ENCODE results near the gene IRX3. TPM values are rescaled to one million over a fixed set of nuclear protein-coding genes. Genes with fewer than 3 reads are reported as not detected.

Gene IRX3
- 0.90 and 1.7 TPM in 2 replicates for total RNA-seq (2014; rRNA removed; shearing (Covaris generic))
- 1.6 and 2.3 TPM in 2 replicates for polyA plus RNA-seq (2016; fragmentation: Nextera tagmentation; extraction: Ambion mirVana)
- long read RNA-seq, partial matches to known transcripts: 1 of 1 reads
- long read RNA-seq, other reads (novel, unspliced or antisense): 0 of 1 reads

- Mint-ChIP-seq H3K36me3 (ENCODE audit: low read depth) (no peaks in the 10 kb centered on the region; the same call in 2 of the 3 replicates), H3K4me1 (peaks cover 39% of the 10 kb centered on the region), H3K27ac (no peak within 1 kb of the TSS; the same call in 1 of the 2 replicates), H3K9me3 (no peaks in the 10 kb centered on the region; the same call in 2 of the 3 replicates), H3K27me3 (ENCODE audit: insufficient read depth, low read depth, poor library complexity) (peaks cover 88% of the 10 kb centered on the region), H3K4me3 (peak within 1 kb of the TSS; percentile 92)
- DNase-seq (ENCODE audit: low spot score) (peak; percentile 94), ATAC-seq (peak; percentile 25)
- H2AFZ ChIP-seq: peak within 1 kb of the TSS; percentile 98
- H3K36me3 ChIP-seq (ENCODE audit: insufficient read depth): no peaks in the 10 kb centered on the region
- peaks cover 88% of the 10 kb centered on the region for H3K27me3 ChIP-seq (ENCODE audit: insufficient read depth)
- H4K20me1 ChIP-seq (replicated peaks; ENCODE audit: insufficient read depth): peaks cover 5% of the 10 kb centered on the region; the same call in 1 of the 2 replicates
- H3K4me2 ChIP-seq: peak within 1 kb of the TSS; percentile 94
- H3K9me2 ChIP-seq (ENCODE audit: insufficient read depth): no peaks in the 10 kb centered on the region
- no peak for TF ChIP-seq EZH2phosphoT487 (IDR thresholded peaks at IDR 0.05; ENCODE audit: unreplicated experiment)
- TF ChIP-seq ZNF114 (CRISPR knock-in tag; IDR thresholded peaks at IDR 0.05): no peak
- 0 out of 2 replicates have a peak, but pooled peaks have one; percentile 26 for TF ChIP-seq ETS1 (IDR thresholded peaks at IDR 0.05)
- TF ChIP-seq EZH2 (IDR thresholded peaks at IDR 0.05; ENCODE audit: low read depth, unreplicated experiment): peak; percentile 40
- TF ChIP-seq CREB1 (CRISPR knock-in tag; IDR thresholded peaks at IDR 0.05; ENCODE audit: low read depth): peak; percentile 86
- H3K4me1 ChIP-seq (ENCODE audit: insufficient read depth): peaks cover 29% of the 10 kb centered on the region
- H3K79me2 ChIP-seq (replicated peaks; ENCODE audit: insufficient read depth): no peaks in the 10 kb centered on the region
- peaks cover 4% of the 10 kb centered on the region for H3F3A ChIP-seq (replicated peaks; ENCODE audit: low read depth)
- peak within 1 kb of the TSS; percentile 94 for H3K4me3 ChIP-seq
- H3K27ac ChIP-seq (ENCODE audit: low read depth): peak within 1 kb of the TSS; percentile 86; the same call in 1 of the 2 replicates
Observed at GRCh38 chr16:54286366-54287130, at the start of gene IRX3. Gene IRX3, minus strand, starts transcription at chr16:54286787. Its CDS starts 737 bp downstream, at chr16:54286050.

- no peak overlapping the region for H3K27ac ChIP-seq (ENCODE audit: low read depth)
- 0 out of 2 replicates have a peak, but pooled peaks cover 3% of the 10 kb centered on the region for H3K9me2 ChIP-seq (ENCODE audit: insufficient read depth)
- ATAC-seq (no peak), DNase-seq (ENCODE audit: low spot score) (no peak)
- H3K27ac Mint-ChIP-seq: no peak overlapping the region
- H3K9me3 Mint-ChIP-seq: peaks cover 2% of the 10 kb centered on the region; the same call in 1 of the 3 replicates
- H3K27me3 Mint-ChIP-seq (ENCODE audit: insufficient read depth, low read depth, poor library complexity): peaks cover 15% of the 10 kb centered on the region
- peak overlapping the region; percentile 36; the same call in 1 of the 2 replicates for H3K4me2 ChIP-seq
- no peaks in the 10 kb centered on the region for H4K20me1 ChIP-seq (replicated peaks; ENCODE audit: insufficient read depth)
- no peaks in the 10 kb centered on the region; the same call in 2 of the 3 replicates for H3K36me3 Mint-ChIP-seq (ENCODE audit: low read depth)
- no peaks in the 10 kb centered on the region for H3K36me3 ChIP-seq (ENCODE audit: insufficient read depth)
- no peak overlapping the region for H3K4me3 ChIP-seq
- no peaks in the 10 kb centered on the region for H3K79me2 ChIP-seq (replicated peaks; ENCODE audit: insufficient read depth)
- TF ChIP-seq POLR2AphosphoS5 (IDR thresholded peaks at IDR 0.05; ENCODE audit: low read depth) (no peak), JUNB (IDR thresholded peaks at IDR 0.05; ENCODE audit: unreplicated experiment) (no peak)
- peaks cover 8% of the 10 kb centered on the region; the same call in 1 of the 2 replicates for H3F3A ChIP-seq (replicated peaks; ENCODE audit: low read depth)
- no peak overlapping the region for H2AFZ ChIP-seq
- peaks cover 35% of the 10 kb centered on the region for H3K4me1 ChIP-seq (ENCODE audit: insufficient read depth)
- peaks cover 39% of the 10 kb centered on the region for H3K4me1 Mint-ChIP-seq
- H3K27me3 ChIP-seq (ENCODE audit: insufficient read depth): no peaks in the 10 kb centered on the region
- H3K4me3 Mint-ChIP-seq: no peak overlapping the region
Observed at GRCh38 chr16:54335230-54335629, 48.6 kb upstream of the IRX3 start.

All from GM23338 (cell line).